Endodermal cell (in vitro differentiated cells): ENCODE results near the gene EIF4G3. TPM values are rescaled to one million over a fixed set of nuclear protein-coding genes. Genes with fewer than 3 reads are reported as not detected.

Experiments used
- DNase-seq: peaks from one replicate; pipeline ENCODE4 v3.0.0-alpha.2; 2017
- H3K27ac ChIP-seq: 2 replicates; pipeline ENCODE4 v1.5.1; 2013; ENCODE audit warnings: mild to moderate bottlenecking, low read depth, low read length, moderate library complexity
- H3K27me3 ChIP-seq: 2 replicates; pipeline ENCODE4 v1.6.1; 2013; ENCODE audit warnings: mild to moderate bottlenecking, low read length, moderate library complexity; ENCODE audit not compliant: insufficient read depth, control insufficient read depth, poor library complexity, severe bottlenecking
- H3K36me3 ChIP-seq: 2 replicates; pipeline ENCODE4 v1.7.0; 2013; ENCODE audit warnings: mild to moderate bottlenecking, low read length, moderate library complexity; ENCODE audit not compliant: control insufficient read depth, insufficient read depth
- H3K4me1 ChIP-seq: one replicate; pipeline ENCODE4 v1.7.0; 2013; ENCODE audit warnings: low read length; ENCODE audit not compliant: control insufficient read depth, insufficient read depth
- H3K4me3 ChIP-seq: 2 replicates; pipeline ENCODE4 v1.5.1; 2013; ENCODE audit warnings: mild to moderate bottlenecking, low read length, moderate library complexity
- H3K9ac ChIP-seq: 2 replicates; pipeline ENCODE4 v1.6.1; 2013; ENCODE audit warnings: mild to moderate bottlenecking, low read length, moderate library complexity; ENCODE audit not compliant: poor library complexity, severe bottlenecking; ENCODE audit errors: extremely low read depth
- H3K9me3 ChIP-seq: 2 replicates; pipeline ENCODE4 v1.6.1; 2013; ENCODE audit warnings: mild to moderate bottlenecking, low read length, moderate library complexity; ENCODE audit not compliant: control insufficient read depth
- H3K27ac Mint-ChIP-seq: 2 replicates; pipeline ENCODE4 v1.8.0; 2020; ENCODE audit warnings: mixed read lengths
- H3K27me3 Mint-ChIP-seq: 2 replicates; pipeline ENCODE4 v1.8.0; 2021; ENCODE audit warnings: mild to moderate bottlenecking, mixed read lengths; ENCODE audit not compliant: insufficient read depth
- H3K36me3 Mint-ChIP-seq: 2 replicates; pipeline ENCODE4 v1.8.0; 2020; ENCODE audit warnings: low read depth, mixed read lengths
- H3K4me1 Mint-ChIP-seq: 2 replicates; pipeline ENCODE4 v1.8.0; 2020; ENCODE audit warnings: mixed read lengths
- H3K4me3 Mint-ChIP-seq: 2 replicates; pipeline ENCODE4 v1.8.0; 2020; ENCODE audit warnings: mild to moderate bottlenecking, moderate library complexity, mixed read lengths
- H3K9me3 Mint-ChIP-seq: 2 replicates; pipeline ENCODE4 v1.8.0; 2020; ENCODE audit warnings: mild to moderate bottlenecking, mixed read lengths
- WGBS, 2 experiments: methylation state at CpG; one replicate each; pipeline versions ENCODE4 v1.1.5 to v1.1.7; 2013; ENCODE audit warnings: missing lambda C conversion rate in 2 of 2, mixed read lengths in 1 of 2; ENCODE audit not compliant: insufficient coverage in 1 of 2, insufficient read length in 1 of 2; 5-methylcytosine and 5-hydroxymethylcytosine counted together
- total RNA-seq, 2 donors: library from RNA; stranded (reverse); fragmentation: NEBNext Ultra II Directional in 1 of 2; extraction: Animal tissue kit (Norgen Biotek cat#: 25700) in 1 of 2; gene quantifications; 2 replicates in 1 of 2; 3 replicates in 1 of 2; pipeline ENCODE4 v1.2.1, GENCODE V29; 2021
- TF ChIP-seq, protein P1 (sequence below): fragments of 200-600 bp; sonication (generic); conservative IDR thresholded peaks from 2 replicates; pipeline ENCODE4 v1.5.0; 2021; ENCODE audit warnings: antibody characterized with exemption, mild to moderate bottlenecking

EIF4G3 gene
- total RNA-seq, 2 donors from 2014 or later, result 101 to 103 TPM

DNA sequence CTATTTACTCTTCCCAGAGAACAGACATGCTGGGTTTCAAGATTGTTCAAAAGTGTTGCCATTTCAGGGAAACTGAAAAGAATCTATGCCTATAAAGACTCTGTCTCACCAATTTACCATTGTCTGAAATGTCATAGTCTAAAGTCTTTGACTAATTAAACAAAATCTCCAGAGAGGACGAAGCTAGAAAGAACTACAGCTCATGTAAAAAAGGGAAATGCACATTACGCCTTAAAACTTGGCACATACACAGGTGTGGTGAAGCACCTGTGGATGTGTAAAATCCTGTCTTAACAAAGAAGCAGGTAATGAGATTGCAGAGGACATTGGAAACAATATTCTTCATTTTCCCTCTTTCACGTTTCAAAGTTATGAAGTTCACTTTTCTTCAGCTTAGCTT lies 130.6 kb downstream of the EIF4G3 start:
- TF ChIP-seq, protein P1, sequence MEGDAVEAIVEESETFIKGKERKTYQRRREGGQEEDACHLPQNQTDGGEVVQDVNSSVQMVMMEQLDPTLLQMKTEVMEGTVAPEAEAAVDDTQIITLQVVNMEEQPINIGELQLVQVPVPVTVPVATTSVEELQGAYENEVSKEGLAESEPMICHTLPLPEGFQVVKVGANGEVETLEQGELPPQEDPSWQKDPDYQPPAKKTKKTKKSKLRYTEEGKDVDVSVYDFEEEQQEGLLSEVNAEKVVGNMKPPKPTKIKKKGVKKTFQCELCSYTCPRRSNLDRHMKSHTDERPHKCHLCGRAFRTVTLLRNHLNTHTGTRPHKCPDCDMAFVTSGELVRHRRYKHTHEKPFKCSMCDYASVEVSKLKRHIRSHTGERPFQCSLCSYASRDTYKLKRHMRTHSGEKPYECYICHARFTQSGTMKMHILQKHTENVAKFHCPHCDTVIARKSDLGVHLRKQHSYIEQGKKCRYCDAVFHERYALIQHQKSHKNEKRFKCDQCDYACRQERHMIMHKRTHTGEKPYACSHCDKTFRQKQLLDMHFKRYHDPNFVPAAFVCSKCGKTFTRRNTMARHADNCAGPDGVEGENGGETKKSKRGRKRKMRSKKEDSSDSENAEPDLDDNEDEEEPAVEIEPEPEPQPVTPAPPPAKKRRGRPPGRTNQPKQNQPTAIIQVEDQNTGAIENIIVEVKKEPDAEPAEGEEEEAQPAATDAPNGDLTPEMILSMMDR, result no peak
- Mint-ChIP-seq H3K4me3 (no peak overlapping the region), H3K9me3 (peaks cover 2% of the 10 kb centered on the region), H3K36me3 (peaks cover 16% of the 10 kb centered on the region), H3K4me1 (peaks cover 35% of the 10 kb centered on the region), H3K27me3 (no peaks in the 10 kb centered on the region), H3K27ac (no peak overlapping the region)
- Histone ChIP-seq H3K27ac (no peak overlapping the region), H3K36me3 (peaks cover 42% of the 10 kb centered on the region), H3K9ac (no peak overlapping the region), H3K9me3 (peaks cover 9% of the 10 kb centered on the region), H3K27me3 (no peaks in the 10 kb centered on the region), H3K4me3 (no peak overlapping the region), H3K4me1 (peaks cover 5% of the 10 kb centered on the region)
- WGBS, 2 experiments, result 92 to 99% methylated on average over 2 to 3 of the region's 3 CpGs
- no peak for DNase-seq

DNA sequence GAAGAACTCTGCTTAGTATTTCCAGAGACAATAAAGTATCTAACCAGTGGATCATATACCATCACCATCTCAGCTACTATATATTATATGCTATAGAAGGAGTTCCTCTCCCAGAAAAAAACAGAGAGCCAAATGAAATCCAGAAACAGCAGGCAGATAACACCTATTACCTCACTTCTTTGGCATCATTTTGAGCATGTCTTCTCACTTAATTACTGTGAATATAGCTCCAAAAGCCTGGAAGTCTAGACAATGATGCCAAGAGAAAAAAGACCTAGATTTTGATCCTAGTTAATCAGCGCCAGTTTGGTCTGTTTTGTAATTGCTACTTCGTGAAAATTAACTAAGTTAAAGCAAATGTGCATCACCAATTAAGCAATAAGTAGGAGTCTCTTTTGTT lies 131.3 kb downstream of the EIF4G3 start:
- Mint-ChIP-seq H3K4me1 (peaks cover 37% of the 10 kb centered on the region), H3K9me3 (no peaks in the 10 kb centered on the region), H3K27ac (peak overlapping the region; percentile 50), H3K4me3 (no peak overlapping the region), H3K27me3 (no peaks in the 10 kb centered on the region), H3K36me3 (peaks cover 16% of the 10 kb centered on the region)
- no peaks in the 10 kb centered on the region for H3K27me3 ChIP-seq
- TF ChIP-seq, protein P1, result no peak
- no peak overlapping the region for H3K27ac ChIP-seq
- no peak overlapping the region for H3K9ac ChIP-seq
- whole genome bisulfite sequencing, 2 experiments, result 91 to 100% methylated on average over 2 of the region's 2 CpGs
- peaks cover 37% of the 10 kb centered on the region for H3K36me3 ChIP-seq
- no peak for DNase-seq
- peaks cover 1% of the 10 kb centered on the region for H3K4me1 ChIP-seq
- peaks cover 3% of the 10 kb centered on the region for H3K9me3 ChIP-seq
- H3K4me3 ChIP-seq, result no peak overlapping the region

DNA sequence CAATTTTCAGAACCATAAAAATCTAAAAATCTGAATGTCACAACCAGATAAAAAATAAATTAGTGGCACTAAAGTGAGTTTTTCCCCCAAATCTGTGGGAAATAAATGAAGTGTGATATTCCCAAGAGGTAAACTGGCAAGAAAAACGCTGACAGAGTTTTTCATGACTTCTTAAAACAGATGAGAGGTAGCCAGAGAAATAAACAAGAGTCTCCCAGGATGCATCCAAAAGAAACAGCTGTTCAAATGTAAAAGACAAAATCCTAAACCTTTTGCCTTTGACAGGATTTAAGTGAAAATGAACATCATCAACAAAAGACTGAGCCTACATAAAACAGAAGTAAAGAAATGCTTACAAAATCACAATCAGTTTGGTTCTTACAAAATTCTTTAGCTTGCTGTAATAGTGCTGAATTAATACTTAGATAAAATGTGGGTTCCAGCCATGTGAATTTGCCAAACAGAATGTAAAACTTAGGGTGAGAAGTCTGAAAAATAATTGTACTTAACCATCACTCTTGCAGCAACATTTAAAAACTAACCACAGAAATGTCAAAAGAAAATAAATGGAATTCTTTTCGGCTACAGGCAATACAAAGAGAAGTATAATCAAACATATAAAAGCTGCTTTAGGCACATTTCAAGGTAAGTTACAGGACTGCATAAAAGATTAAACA lies 133.6 kb downstream of the EIF4G3 start:
- Histone ChIP-seq H3K9ac (no peak overlapping the region), H3K4me3 (no peak overlapping the region), H3K36me3 (peaks cover 25% of the 10 kb centered on the region), H3K27ac (no peak overlapping the region), H3K27me3 (no peaks in the 10 kb centered on the region), H3K9me3 (no peaks in the 10 kb centered on the region), H3K4me1 (no peaks in the 10 kb centered on the region)
- Mint-ChIP-seq H3K9me3 (no peaks in the 10 kb centered on the region), H3K27me3 (no peaks in the 10 kb centered on the region), H3K4me1 (peaks cover 21% of the 10 kb centered on the region), H3K27ac (no peak overlapping the region), H3K36me3 (peaks cover 16% of the 10 kb centered on the region), H3K4me3 (no peak overlapping the region)
- WGBS, 2 experiments, result 67 to 73% methylated on average over 2 of the region's 2 CpGs
- DNase-seq, result no peak
- TF ChIP-seq, protein P1, result no peak
